AG09319 (cell line): Measurements from ENCODE around the gene NUDCD3.

ENCODE experiments used
- DNase-seq: peaks from one replicate; pipeline ENCODE4 v3.0.0-alpha.2; 2010; ENCODE audit warnings: low read depth; ENCODE audit errors: extremely low read depth
- TF ChIP-seq, protein P1 (sequence below): IDR thresholded peaks from 2 replicates; pipeline ENCODE4 v1.5.1; 2011; ENCODE audit warnings: low read depth, mild to moderate bottlenecking, inconsistent platforms, low read length, moderate library complexity

NUDCD3 gene

DNA sequence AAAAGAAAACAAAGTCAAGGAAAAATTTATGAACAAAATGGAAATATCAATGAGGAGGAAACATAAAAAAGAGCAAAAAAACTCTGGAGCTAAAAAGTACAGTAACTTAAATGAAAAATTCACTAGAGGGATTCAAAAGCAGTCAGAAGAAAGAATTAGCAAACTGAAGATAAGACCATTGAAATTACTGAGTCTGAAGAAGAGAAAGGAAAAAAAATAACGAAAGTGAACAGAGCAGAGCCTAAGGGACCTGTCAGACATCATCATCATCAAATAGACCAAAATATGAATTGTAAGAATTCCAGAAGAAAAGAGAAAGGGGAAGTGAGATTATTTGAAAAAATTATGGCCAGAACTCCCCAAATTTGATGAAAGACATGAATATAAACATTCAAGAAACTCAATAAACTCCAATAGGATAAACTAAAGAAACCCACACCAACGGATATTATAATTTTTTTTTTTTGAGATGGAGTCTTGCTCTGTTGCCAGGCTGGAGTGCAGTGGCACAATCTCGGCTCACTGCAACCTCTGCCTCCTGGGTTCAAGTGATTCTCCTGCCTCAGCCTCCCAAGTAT, 34.4 kb upstream of the NUDCD3 start:
- DNase-seq = no peak
- TF ChIP-seq, protein P1, sequence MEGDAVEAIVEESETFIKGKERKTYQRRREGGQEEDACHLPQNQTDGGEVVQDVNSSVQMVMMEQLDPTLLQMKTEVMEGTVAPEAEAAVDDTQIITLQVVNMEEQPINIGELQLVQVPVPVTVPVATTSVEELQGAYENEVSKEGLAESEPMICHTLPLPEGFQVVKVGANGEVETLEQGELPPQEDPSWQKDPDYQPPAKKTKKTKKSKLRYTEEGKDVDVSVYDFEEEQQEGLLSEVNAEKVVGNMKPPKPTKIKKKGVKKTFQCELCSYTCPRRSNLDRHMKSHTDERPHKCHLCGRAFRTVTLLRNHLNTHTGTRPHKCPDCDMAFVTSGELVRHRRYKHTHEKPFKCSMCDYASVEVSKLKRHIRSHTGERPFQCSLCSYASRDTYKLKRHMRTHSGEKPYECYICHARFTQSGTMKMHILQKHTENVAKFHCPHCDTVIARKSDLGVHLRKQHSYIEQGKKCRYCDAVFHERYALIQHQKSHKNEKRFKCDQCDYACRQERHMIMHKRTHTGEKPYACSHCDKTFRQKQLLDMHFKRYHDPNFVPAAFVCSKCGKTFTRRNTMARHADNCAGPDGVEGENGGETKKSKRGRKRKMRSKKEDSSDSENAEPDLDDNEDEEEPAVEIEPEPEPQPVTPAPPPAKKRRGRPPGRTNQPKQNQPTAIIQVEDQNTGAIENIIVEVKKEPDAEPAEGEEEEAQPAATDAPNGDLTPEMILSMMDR = no peak

DNA sequence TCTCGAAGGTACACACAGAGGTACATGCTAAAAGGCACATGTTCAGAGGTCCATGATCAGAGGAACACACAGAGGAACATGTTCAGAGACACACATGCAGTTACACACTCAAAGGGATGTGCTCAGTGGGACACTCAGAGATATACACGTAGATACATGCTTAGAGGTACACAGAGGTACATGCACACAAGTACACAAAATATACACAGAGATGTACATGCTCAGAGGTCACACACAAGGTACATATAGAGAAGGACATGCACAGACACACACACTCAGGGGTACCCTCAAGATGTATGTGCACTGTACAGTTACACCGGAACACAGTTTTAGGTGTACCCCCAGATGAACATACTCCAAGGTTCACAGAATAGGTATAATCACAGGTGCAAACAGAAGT, 31.9 kb upstream of the NUDCD3 start:
- TF ChIP-seq, protein P1 = no peak
- DNase-seq = no peak

DNA sequence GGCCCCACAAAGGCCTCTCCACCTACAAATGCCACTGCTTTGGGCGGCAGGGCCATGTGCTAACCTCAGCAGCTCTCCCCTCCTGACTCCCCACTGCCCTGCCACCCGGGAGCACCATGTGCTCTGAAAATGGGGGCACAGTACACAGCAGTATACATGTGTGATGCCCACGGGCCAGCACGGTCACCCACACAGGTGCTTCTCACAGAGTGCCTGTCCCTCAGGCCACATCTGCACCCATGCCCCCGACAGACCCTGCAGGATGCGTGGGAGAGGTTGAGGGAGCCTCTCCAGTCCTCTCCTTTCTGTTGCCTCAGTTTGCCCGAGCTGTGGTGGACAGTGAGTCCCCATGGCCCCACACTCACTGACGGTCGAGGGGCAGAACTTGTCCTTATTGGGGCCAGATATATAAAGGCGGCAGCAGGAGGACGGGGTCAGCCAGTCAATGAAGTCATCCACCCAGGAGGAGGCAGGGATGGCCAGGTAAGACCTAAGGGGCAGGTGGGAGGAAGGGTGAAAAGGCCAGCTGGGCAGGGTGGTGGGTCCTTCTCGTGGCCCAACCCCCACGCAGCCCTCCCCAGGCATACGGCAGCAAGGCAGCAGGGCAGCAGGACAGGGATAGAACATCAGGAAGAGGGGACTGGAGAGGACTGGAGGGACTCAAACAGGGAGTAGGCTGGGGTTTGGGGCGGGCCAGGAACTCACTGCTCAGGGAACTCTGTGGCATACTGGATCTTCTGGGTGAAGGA, 31.1 kb upstream of the NUDCD3 start:
- TF ChIP-seq, protein P1 = no peak
- DNase-seq = no peak

DNA sequence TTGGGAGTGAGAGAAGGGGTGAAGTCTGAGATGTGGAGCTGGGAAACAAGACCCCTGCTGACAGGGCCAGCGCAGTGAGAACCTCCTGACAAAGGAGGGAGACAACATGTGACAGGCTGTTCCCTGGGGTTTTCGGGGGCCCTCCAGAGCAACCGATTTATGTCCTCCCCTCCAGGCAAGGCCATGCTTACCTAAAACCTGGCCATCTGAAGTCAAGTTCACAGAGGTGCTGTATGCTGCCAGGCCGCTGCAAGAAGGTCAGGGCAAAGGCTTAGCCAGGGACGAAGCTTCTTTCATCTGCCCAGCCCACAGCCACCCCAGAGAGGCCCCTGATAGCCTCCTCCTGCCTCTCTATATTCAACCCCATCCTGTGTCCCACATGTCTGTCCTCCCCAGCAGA, 30.1 kb upstream of the NUDCD3 start:
- TF ChIP-seq, protein P1 = no peak
- DNase-seq = no peak

DNA sequence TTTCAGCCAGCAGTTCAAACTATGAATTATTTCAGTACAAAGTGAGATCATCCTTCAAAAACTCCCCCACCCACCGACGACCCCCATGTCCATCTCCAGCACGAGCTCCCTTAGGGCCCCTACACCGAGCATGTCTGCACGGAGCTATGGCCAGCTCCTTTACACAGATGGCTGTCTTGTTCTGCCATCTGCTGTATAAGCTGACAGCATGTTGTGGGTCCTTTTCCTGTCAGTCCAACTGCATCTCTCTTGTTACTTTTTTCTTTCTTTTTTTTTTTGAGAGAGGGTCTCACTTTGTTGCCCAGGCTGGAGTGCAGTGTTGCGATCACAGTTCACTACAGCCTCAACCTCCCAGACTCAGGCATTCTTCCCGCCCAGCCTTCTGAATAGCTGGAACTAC, 29.1 kb upstream of the NUDCD3 start:
- no peak for DNase-seq
- TF ChIP-seq, protein P1 = no peak

DNA sequence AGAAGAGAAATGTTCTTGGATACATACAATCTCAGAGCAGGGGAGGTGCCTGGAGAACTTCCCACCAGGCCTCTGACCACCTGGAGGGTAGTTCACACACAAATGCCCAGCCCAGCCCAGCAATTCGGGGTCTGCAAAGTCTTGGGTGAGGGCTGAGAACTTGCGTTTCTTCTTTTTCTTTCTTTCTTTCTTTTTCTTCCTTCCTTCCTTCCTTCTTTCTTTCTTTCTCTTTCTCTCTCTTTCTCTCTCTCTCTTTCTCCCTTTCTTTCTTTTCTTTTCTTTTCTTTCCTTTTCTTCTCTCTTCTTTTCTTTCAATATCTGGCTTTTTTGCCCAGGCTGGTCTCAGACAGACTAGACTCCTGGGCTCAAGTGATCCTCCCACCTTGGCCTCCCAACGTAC, 28.3 kb upstream of the NUDCD3 start:
- TF ChIP-seq, protein P1 = no peak
- DNase-seq = no peak

DNA sequence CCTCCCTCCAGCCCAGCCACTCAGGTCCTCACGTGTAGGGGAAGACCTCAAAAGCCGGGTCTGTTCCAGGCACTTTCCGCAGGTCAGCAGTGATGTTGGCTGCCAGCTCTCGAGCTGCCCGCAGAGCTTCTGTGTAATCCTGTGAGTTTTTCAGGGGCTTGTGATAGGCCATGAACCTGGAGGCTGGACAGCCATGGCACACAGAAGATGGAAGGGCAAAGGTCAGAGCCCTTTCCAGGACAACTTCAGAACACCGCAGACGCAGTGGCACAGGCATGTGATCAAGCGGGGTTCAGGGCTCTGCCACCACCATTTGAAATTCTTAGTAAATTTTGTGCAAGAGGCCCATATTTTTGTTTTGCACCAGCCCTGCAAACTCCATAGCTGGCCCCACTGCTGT, 26.7 kb upstream of the NUDCD3 start:
- TF ChIP-seq, protein P1 = no peak
- no peak for DNase-seq
